AG04450 (cell line): ENCODE measurements around the gene TAF12. TPM values are rescaled to one million over a fixed set of nuclear protein-coding genes. Genes with fewer than 3 reads are reported as not detected.

Experiments
- CTCF ChIA-PET: fragments of 300-600, 350-600 bp; formaldehyde crosslinking; extraction: SDS; loops from one replicate; lab custom pipeline; 2022; ENCODE audit warnings: antibody characterized with exemption, inconsistent platforms; lab: Charles Lee
- POLR2A ChIA-PET: fragments of 350-600 bp; formaldehyde crosslinking; extraction: SDS; loops from one replicate; lab custom pipeline; 2021; ENCODE audit warnings: antibody characterized with exemption, inconsistent platforms; lab: Yijun Ruan, JAX
- DNase-seq: peaks from one replicate; pipeline ENCODE4 v3.0.0-alpha.2; 2011; ENCODE audit warnings: low read depth, low spot score
- H3K27ac ChIP-seq: one replicate; pipeline ENCODE4 v1.5.1; 2012; ENCODE audit warnings: low read depth, low read length, control low read depth
- H3K27me3 ChIP-seq: one replicate; pipeline ENCODE4 v1.6.0; 2012; ENCODE audit warnings: low read length; ENCODE audit not compliant: control insufficient read depth, insufficient read depth
- H3K4me3 ChIP-seq: 2 replicates; pipeline ENCODE4 v1.5.1; 2011; ENCODE audit warnings: mild to moderate bottlenecking, low read depth, low read length, control low read depth
- H3K9me3 ChIP-seq: 2 replicates; pipeline ENCODE4 v1.5.1; 2012; ENCODE audit warnings: low read length; ENCODE audit not compliant: control insufficient read depth, insufficient read depth
- CTCF ChIP-seq: IDR thresholded peaks from 2 replicates; pipeline ENCODE4 v1.5.1; 2011; ENCODE audit warnings: low read depth, low read length, control low read depth, inconsistent platforms
- polyA plus RNA-seq: library from polyadenylated mRNA; depleted of rRNA; stranded (reverse); fragments of >200 nt; gene quantifications from 2 replicates; pipeline ENCODE4 v1.2.3, GENCODE V29; 2011

The TAF12 gene
- polyA plus RNA-seq, 1 experiment, result 54.2 TPM

- POLR2A ChIA-PET, result interaction anchor here (0.6 to 1.0 kb wide), 4 partner anchors 25 to 100 kb away, joined by 3 to 18 read pairs (median 6); no protein-coding TSS in a partner anchor
- CTCF ChIA-PET, result no interaction called here
- no peak for TF ChIP-seq CTCF
- Histone ChIP-seq H3K27me3 (no peaks in the 10 kb centered on the region), H3K4me3 (no peak overlapping the region), H3K27ac (no peak overlapping the region), H3K9me3 (no peaks in the 10 kb centered on the region)
- DNase-seq, result no peak
Observed at GRCh38 chr1:28606771-28607170, 36.1 kb downstream of the TAF12 start.

GRCh38 chr1:28604962-28605361 lies 37.9 kb downstream of the TAF12 start:
- ChIA-PET POLR2A (interaction anchor here (4.2 kb wide), 2 partner anchors 24 to 91 kb away, joined by 46 to 95 read pairs; no protein-coding TSS in a partner anchor), CTCF (interaction anchor here (1.5 to 5.4 kb wide), 4 partner anchors 11 to 356 kb away, joined by 4 to 50 read pairs (median 32); no protein-coding TSS in a partner anchor)
- no peak for TF ChIP-seq CTCF
- Histone ChIP-seq H3K27me3 (no peaks in the 10 kb centered on the region), H3K27ac (no peak overlapping the region), H3K9me3 (no peaks in the 10 kb centered on the region), H3K4me3 (no peak overlapping the region)
- no peak for DNase-seq

GRCh38 chr1:28604411-28604810 lies 38.5 kb downstream of the TAF12 start:
- no peaks in the 10 kb centered on the region for H3K27me3 ChIP-seq
- no peak for TF ChIP-seq CTCF
- no peak overlapping the region for H3K4me3 ChIP-seq
- ChIA-PET CTCF (interaction anchor here (1.5 to 5.4 kb wide), 7 partner anchors 11 to 355 kb away, joined by 4 to 57 read pairs (median 26); no protein-coding TSS in a partner anchor), POLR2A (interaction anchor here (0.6 to 4.2 kb wide), 3 partner anchors 24 to 90 kb away, joined by 3 to 95 read pairs (median 46); no protein-coding TSS in a partner anchor)
- no peak overlapping the region for H3K27ac ChIP-seq
- no peak for DNase-seq
- no peaks in the 10 kb centered on the region for H3K9me3 ChIP-seq

- TF ChIP-seq CTCF, result peak; percentile 83
- Histone ChIP-seq H3K27ac (peak overlapping the region; percentile 85), H3K4me3 (no peak overlapping the region), H3K9me3 (no peaks in the 10 kb centered on the region), H3K27me3 (no peaks in the 10 kb centered on the region)
- ChIA-PET POLR2A (interaction anchor here (0.6 to 4.2 kb wide), 13 partner anchors 22 to 176 kb away, joined by 3 to 95 read pairs (median 6); partner anchors contain the start of genes RNU11 and YTHDF2), CTCF (interaction anchor here (0.6 to 5.4 kb wide), 24 partner anchors 10 to 511 kb away, joined by 3 to 57 read pairs (median 4); partner anchors contain the start of gene YTHDF2)
- DNase-seq, result peak; percentile 55
Observed at GRCh38 chr1:28602536-28603439, 40.1 kb downstream of the TAF12 start.
